Body of pancreas (tissue), 4 donors: ENCODE measurements around the gene GALM.

ENCODE experiments used
- CTCF ChIP-seq, 7 experiments: fragments of 450-650 bp in 4 of 7; fragments of 200-600 bp in 3 of 7; sonication (generic) in 3 of 7; IDR thresholded peaks; one replicate each; pipeline ENCODE4 v1.5.1; 2016 to 2019; ENCODE audit warnings: antibody characterized with exemption in 7 of 7
- POLR2A ChIP-seq, 3 donors: fragments of 450-650 bp; IDR thresholded peaks; one replicate each; pipeline ENCODE4 v1.6.1; 2016; ENCODE audit warnings: antibody characterized with exemption in 3 of 3, mild to moderate bottlenecking in 2 of 3

- no peak for TF ChIP-seq CTCF (IDR thresholded peaks at IDR 0.05)
- TF ChIP-seq POLR2A (IDR thresholded peaks at IDR 0.05): no peak
Measured at GRCh38 chr2:38718601-38719000, 52.7 kb downstream of the GALM start.
